GM10266 (cell line): ENCODE data around the gene SYN1.

ENCODE experiments used
- DNase-seq: peaks from one replicate; pipeline ENCODE4 v3.0.0; 2012; ENCODE audit errors: extremely low spot score
- TF ChIP-seq, protein P1 (sequence below): IDR thresholded peaks from 2 replicates; pipeline ENCODE4 v1.5.1; 2012; ENCODE audit warnings: mild to moderate bottlenecking, low read depth; ENCODE audit not compliant: control insufficient read depth, insufficient read depth; ENCODE audit errors: missing control alignments

The SYN1 gene

DNA sequence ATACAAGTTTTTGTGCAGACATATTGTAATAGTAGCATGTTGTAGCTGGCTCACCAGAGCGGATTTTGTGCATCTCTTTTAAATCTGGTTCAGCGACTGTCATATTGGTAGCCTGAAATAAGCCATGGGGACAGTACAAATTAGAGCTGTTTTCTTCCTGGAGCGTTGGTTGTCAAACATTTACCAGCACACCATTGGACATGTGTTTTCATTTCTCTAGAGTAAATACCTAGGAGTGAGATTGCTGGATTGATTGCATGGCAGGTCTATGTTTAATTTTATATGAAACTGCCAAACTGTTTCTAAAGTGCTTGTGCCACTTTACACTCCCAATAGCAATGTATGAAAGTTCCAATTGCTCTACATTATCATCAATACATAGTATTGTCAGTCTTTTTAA is 61.2 kb downstream of the SYN1 start:
- TF ChIP-seq, protein P1, sequence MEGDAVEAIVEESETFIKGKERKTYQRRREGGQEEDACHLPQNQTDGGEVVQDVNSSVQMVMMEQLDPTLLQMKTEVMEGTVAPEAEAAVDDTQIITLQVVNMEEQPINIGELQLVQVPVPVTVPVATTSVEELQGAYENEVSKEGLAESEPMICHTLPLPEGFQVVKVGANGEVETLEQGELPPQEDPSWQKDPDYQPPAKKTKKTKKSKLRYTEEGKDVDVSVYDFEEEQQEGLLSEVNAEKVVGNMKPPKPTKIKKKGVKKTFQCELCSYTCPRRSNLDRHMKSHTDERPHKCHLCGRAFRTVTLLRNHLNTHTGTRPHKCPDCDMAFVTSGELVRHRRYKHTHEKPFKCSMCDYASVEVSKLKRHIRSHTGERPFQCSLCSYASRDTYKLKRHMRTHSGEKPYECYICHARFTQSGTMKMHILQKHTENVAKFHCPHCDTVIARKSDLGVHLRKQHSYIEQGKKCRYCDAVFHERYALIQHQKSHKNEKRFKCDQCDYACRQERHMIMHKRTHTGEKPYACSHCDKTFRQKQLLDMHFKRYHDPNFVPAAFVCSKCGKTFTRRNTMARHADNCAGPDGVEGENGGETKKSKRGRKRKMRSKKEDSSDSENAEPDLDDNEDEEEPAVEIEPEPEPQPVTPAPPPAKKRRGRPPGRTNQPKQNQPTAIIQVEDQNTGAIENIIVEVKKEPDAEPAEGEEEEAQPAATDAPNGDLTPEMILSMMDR: no peak
- no peak for DNase-seq

DNA sequence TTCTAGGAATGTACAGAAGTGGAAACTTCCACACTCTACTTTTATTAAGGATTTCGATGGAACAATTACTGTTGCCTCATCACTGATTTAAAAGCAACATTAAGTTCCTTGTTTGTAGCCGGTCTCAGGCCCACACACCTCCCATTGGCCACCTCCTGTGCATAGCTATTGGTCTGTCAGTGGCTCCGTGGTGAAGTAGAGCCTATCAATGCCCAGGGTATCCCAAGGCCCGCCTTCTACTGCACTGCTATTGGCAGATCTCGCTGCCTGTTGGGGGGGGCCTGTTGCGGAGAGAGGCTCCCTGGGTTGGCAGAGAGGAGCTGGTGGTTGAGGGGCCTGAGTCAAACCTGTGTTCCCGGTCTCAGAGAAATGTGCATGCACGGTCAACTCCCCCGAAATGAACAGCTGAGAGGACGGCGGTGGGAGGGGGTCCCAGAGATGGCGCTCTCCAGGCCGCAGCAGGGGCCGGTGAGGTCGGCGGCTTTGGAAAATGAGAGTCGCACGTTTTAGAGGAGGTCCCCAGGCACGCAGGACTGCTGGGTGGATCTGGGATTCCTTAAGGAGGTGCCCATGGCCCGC is 63.5 kb downstream of the SYN1 start:
- DNase-seq: peak; percentile 71

DNA sequence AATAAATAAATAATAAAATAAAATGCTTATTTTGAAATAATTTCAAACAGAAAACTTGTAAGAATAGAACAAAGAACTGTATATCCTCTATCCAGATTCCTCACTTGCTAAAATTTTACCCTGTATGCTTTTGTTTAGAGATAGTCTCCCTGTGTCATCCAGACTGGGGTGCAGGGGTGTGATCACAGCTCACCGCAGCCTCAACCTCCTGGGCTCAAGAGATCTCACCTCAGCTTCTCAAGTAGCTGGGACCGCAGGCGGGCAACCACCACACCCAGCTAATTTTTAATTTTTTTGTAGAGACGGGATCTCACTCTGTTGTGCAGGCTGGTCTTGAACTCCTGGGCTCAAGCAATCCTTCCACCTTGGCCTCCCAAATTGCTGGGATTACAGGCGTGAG is 76.2 kb downstream of the SYN1 start:
- TF ChIP-seq, protein P1: no peak
- no peak for DNase-seq

More for the DNA sequence above, 63.5 kb downstream of the SYN1 start:
- TF ChIP-seq, protein P1: no peak

DNA sequence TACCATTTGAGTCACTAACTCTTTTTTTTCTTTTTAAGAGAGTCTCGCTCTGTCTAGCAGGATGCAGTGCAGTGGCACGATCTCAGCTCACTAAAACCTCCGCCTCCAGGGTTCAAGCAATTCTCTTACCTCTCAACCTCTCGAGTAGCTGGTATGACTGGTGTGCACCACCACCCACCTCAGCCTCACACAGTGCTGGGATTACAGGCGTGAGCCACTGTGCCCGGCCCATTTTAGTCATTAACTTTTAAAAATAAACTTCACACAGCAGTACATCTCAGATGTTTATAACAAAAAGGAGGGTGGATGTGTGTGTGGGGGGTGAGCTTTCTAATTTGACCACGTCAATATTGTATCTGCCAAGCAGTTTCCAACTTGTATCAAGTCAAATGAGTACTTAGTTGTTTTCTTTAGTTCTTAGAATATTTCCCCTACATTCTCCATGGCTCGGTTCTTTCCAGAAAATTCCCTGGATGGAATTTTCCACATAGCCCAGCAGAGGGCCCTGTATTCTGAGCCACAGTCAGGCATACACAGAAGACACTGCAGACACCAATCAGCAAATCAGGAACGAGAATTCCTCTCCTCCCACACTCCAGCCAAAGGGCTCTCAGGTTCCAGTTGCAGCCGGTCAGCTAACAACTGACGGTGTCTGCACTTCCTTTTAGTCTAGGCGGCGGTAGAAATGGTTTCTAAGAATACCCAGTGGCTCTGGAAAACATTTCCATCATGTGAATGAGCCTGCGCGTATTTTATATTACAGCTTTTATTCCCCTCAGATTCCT is 78.7 kb downstream of the SYN1 start:
- DNase-seq: peak; percentile 50
- TF ChIP-seq, protein P1: peak; percentile 39

DNA sequence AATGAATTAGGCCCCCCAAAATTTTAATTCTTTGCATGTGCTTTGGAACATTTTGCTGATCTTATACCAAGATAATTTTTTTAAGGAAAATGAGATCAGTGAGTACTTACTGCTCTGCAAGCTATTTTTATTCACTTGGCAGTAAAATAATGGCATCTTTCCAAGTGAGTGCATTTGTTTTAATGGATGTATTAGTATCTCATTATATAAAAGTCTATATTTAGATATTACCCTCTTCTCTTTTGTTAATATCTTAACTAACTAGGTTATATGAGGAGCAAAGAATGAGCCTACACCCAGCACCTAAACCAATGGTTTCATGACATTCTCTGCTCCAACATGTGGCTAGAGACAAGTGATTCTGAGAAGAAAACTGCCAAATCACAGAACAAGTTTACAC is 79.8 kb downstream of the SYN1 start:
- TF ChIP-seq, protein P1: no peak
- no peak for DNase-seq

DNA sequence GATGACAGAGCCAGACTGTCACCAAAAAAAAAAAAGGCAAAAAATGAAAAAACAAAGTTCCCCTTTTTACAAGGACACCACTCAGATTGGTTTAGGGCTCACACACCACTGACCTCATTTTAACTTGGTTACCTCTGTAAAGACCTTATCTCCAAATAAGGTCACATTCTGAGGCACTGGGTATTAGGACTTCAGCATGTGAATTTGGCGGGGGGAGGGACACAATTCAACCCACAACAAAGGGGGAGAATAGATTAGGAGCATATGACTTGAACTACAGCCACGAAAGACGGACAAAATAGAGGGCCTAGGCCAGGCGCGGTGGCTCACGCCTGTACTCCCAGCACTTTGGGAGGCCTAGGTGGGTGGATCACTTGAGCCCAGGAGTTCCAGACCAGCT is 89.6 kb downstream of the SYN1 start:
- no peak for DNase-seq
- TF ChIP-seq, protein P1: no peak

DNA sequence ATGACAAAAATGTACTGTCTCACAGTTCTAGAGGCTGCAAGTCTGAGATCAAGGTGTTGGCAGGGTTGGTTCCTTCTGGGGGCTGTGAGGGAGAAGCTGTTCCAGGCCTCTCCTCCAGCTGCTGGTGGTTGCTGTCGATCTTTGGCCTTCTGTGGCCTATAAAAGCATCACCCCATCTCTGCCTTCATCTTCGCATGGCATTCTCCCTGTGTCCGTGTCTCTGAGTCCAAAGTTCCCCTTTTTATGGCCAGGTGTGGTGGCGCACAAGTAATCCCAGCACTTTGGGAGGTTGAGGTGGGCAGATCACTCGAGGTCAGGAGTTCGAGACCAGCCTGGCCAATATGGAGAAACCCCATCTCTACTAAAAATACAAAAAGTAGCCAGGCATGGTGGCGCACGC is 90.1 kb downstream of the SYN1 start:
- TF ChIP-seq, protein P1: no peak
- DNase-seq: no peak
